Measurements from ENCODE around the gene PEA15. TPM values are rescaled to one million over a fixed set of nuclear protein-coding genes. Genes with fewer than 3 reads are reported as not detected.

Gene PEA15
- total and polyA plus RNA-seq, 2 donors (not counting 1 experiment from before 2014, with no cell fraction given), result 108 to 871 TPM

GRCh38 chr1:160210561-160210960 is 5.4 kb downstream of the PEA15 start:
- Histone ChIP-seq H3K36me3 (ENCODE audit: control insufficient read depth, insufficient read depth, low read length) (peaks cover 43% of the 10 kb centered on the region), H3K27me3 (ENCODE audit: control insufficient read depth, insufficient read depth, low read length) (no peaks in the 10 kb centered on the region), H3K9me3 (ENCODE audit: control insufficient read depth, insufficient read depth, low read depth, low read length) (no peaks in the 10 kb centered on the region), H3K27ac (ENCODE audit: insufficient read depth, low read length) (peak overlapping the region; percentile 46), H3K4me2 (ENCODE audit: extremely low read depth, insufficient read depth, low read length) (no peak overlapping the region), H3K79me2 (ENCODE audit: control insufficient read depth, insufficient read depth, low read length) (peaks cover 59% of the 10 kb centered on the region), H2AFZ (ENCODE audit: low read length) (no peak overlapping the region), H3K4me3 (replicated peaks in 1 of 4; ENCODE audit: control extremely low read depth in 1 of 4, insufficient read depth in 1 of 4, low read depth in 3 of 4, low read length in 4 of 4) (no peak overlapping the region), H4K20me1 (ENCODE audit: control insufficient read depth, extremely low read depth, insufficient read depth, low read length) (peaks cover 4% of the 10 kb centered on the region), H3K4me1 (ENCODE audit: control insufficient read depth, extremely low read depth, insufficient read depth, low read length) (peaks cover 34% of the 10 kb centered on the region), H3K9ac (ENCODE audit: insufficient read depth, low read length) (no peak overlapping the region)
- no peak for DNase-seq (ENCODE audit: low read depth in 2 of 2)
- no peak for TF ChIP-seq EZH2 (IDR thresholded peaks at IDR 0.05; ENCODE audit: low read length, missing control alignments)
- TF ChIP-seq CTCF (conservative IDR thresholded peaks at IDR 0.05 in 1 of 2, IDR thresholded peaks at IDR 0.05 in 1 of 2; ENCODE audit: low read depth in 1 of 2, low read length in 2 of 2), result no peak

- peak overlapping the region; percentile 46 for H3K27ac ChIP-seq (ENCODE audit: insufficient read depth, low read length)
- H3K27me3 ChIP-seq (ENCODE audit: control insufficient read depth, insufficient read depth, low read length), result no peaks in the 10 kb centered on the region
- H3K9me3 ChIP-seq (ENCODE audit: control insufficient read depth, insufficient read depth, low read depth, low read length), result no peaks in the 10 kb centered on the region
- H3K4me3 ChIP-seq (replicated peaks in 1 of 4; ENCODE audit: control extremely low read depth in 1 of 4, insufficient read depth in 1 of 4, low read depth in 3 of 4, low read length in 4 of 4), result no peak overlapping the region
- H2AFZ ChIP-seq (ENCODE audit: low read length), result no peak overlapping the region
- peaks cover 34% of the 10 kb centered on the region for H3K4me1 ChIP-seq (ENCODE audit: control insufficient read depth, extremely low read depth, insufficient read depth, low read length)
- TF ChIP-seq CTCF (conservative IDR thresholded peaks at IDR 0.05 in 1 of 2, IDR thresholded peaks at IDR 0.05 in 1 of 2; ENCODE audit: low read depth in 1 of 2, low read length in 2 of 2), result no peak
- TF ChIP-seq EZH2 (IDR thresholded peaks at IDR 0.05; ENCODE audit: low read length, missing control alignments), result no peak
- peaks cover 52% of the 10 kb centered on the region for H3K79me2 ChIP-seq (ENCODE audit: control insufficient read depth, insufficient read depth, low read length)
- no peak overlapping the region for H3K4me2 ChIP-seq (ENCODE audit: extremely low read depth, insufficient read depth, low read length)
- DNase-seq (ENCODE audit: low read depth in 2 of 2), result peak in 1 of 2 donors; percentile 31
- peaks cover 43% of the 10 kb centered on the region for H3K36me3 ChIP-seq (ENCODE audit: control insufficient read depth, insufficient read depth, low read length)
- peaks cover 4% of the 10 kb centered on the region for H4K20me1 ChIP-seq (ENCODE audit: control insufficient read depth, extremely low read depth, insufficient read depth, low read length)
- no peak overlapping the region for H3K9ac ChIP-seq (ENCODE audit: insufficient read depth, low read length)
These were observed 6.0 kb downstream of the PEA15 start for GRCh38 chr1:160211046-160211790.

GRCh38 chr1:160214481-160215140 is 9.4 kb downstream of the PEA15 start:
- Histone ChIP-seq H3K79me2 (ENCODE audit: control insufficient read depth, insufficient read depth, low read length) (peaks cover 21% of the 10 kb centered on the region), H3K9me3 (ENCODE audit: control insufficient read depth, insufficient read depth, low read depth, low read length) (no peaks in the 10 kb centered on the region), H3K27me3 (ENCODE audit: control insufficient read depth, insufficient read depth, low read length) (no peaks in the 10 kb centered on the region), H3K4me3 (replicated peaks in 1 of 4; ENCODE audit: control extremely low read depth in 1 of 4, insufficient read depth in 1 of 4, low read depth in 3 of 4, low read length in 4 of 4) (no peak overlapping the region), H3K9ac (ENCODE audit: insufficient read depth, low read length) (no peak overlapping the region), H3K4me1 (ENCODE audit: control insufficient read depth, extremely low read depth, insufficient read depth, low read length) (peaks cover 14% of the 10 kb centered on the region), H3K4me2 (ENCODE audit: extremely low read depth, insufficient read depth, low read length) (no peak overlapping the region), H3K36me3 (ENCODE audit: control insufficient read depth, insufficient read depth, low read length) (peaks cover 29% of the 10 kb centered on the region), H2AFZ (ENCODE audit: low read length) (no peak overlapping the region), H3K27ac (ENCODE audit: insufficient read depth, low read length) (no peak overlapping the region), H4K20me1 (ENCODE audit: control insufficient read depth, extremely low read depth, insufficient read depth, low read length) (no peaks in the 10 kb centered on the region)
- no peak for TF ChIP-seq EZH2 (IDR thresholded peaks at IDR 0.05; ENCODE audit: low read length, missing control alignments)
- no peak for TF ChIP-seq CTCF (conservative IDR thresholded peaks at IDR 0.05 in 1 of 2, IDR thresholded peaks at IDR 0.05 in 1 of 2; ENCODE audit: low read depth in 1 of 2, low read length in 2 of 2)
- DNase-seq (ENCODE audit: low read depth in 2 of 2), result no peak
